Smooth muscle cell of the brain vasculature (primary cell): Measurements from ENCODE around the gene RNF157.
"Not testable (repeated sequence)": the region's sequence is repeated elsewhere in the genome, so short reads cannot be mapped to it uniquely, and the experiment has no call there.

Experiments
- DNase-seq: peaks from one replicate; pipeline ENCODE4 v3.0.0-alpha.2; 2012; ENCODE audit warnings: low read depth, low spot score

RNF157 gene

DNA sequence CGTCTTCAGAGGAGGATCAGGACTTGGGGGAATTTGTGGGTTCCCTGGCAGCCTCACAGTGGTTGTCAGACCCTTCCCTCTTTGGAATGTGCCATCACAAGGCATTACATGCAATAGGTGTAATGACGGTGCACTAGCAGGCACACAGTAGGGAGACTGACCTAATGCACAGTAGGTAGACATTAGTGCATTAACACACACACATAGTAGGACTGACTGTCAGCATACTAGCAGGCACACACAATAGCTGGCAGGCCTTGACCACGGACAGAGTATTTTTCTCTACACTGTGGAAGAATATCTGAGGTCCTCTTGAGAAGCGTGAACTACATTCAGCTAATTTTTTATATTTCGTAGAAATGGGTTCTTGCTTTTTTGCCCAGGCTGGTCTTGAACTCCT, 14.0 kb upstream of the RNF157 start:
- no peak for DNase-seq

DNA sequence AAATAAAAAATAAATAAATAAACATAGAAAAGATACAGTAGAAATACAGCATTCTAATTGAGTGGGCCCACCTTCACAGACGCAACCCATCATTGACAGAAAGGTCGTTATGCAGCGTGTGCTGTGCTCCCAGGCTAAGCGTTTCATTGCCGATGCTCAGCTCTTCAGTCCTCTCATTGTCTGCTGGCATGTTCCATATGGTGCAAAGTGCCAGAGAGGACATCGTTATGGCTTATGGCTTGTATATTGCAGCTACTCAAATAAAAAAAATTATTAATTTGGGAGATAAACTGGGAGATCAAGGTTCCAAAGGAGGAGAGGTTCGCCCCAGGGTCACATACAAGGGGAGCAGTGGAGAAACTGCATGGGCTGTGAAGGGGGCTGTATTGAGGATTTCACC, 13.5 kb upstream of the RNF157 start:
- no peak for DNase-seq

DNA sequence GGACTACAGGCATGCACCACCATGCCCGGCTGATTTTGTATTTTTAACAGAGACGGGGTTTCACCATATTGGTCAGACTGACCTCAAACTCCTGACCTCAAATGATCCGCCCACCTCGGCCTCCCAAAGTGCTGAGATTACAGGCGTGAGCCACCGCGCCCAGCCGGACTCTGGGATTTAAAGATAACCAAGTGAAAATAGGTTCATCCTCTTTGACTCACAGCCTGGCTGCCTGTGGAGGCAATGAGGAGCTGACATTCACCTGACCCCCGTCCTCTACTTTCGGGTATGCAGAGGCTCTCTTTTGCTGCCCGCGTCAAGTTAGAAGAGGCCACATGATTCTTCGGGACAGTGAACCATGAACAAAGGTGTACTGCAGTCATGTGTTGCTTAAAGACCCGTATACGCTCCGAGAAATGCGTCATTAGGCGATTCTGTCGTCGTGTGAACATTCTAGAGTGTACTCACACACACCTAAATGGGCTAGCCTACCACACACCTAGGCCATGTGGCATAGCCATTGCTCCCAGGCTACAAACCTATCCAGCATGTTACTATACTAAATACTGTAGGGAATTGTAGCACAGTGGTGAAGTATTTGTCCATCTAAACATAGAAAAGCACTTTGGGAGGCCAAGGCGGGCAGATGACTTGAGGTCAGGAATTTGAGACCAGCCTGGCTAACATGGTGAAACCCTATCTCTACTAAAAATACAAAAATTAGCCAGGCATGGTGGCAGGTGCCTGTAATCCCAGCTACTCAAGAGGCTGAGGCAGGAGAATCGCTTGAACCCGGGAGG, 12.9 kb upstream of the RNF157 start:
- DNase-seq, result not testable (repeated sequence)

DNA sequence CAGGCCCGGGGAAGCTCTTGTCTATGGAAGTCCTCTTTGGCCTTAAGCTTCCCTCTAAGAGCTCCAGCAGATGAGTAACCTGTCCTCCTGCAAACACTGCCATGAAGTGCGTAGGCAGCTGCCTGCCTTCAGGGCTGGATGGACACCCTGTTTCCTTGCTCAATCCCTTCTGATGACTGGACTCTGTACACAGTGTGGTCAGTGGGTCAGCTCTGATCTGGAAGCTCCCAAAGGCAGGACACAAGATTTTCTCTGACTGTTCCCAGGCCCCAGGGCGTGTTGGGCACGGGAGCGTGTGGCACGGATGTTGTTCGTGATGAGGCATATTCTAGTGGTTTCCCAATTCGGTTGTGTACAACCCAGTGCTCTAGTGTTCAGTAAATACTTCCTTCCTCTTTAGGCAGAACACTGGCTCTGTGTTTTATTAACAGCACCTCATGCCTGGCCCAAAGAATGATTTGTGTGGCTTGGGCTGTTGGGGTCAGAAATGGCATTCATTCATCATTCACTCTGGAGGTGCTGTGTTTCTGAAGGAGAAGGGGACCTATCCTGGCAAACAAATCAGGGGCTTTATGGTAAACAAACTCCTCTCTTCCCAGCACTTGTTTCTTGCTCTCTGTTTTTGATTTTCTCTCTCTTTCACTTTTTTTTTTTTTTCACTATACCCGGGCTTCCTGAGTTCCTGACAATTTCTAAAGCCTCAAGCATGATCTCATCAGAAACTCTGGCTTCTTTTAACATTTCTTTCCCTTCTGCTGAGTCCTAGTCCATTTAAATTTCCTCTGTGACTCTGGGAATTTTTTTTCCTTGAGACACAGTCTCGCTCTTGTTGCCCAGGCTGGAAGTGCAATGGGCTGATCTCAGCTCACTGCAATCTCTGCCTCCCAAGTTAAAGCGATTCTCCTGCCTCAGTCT, 12.0 kb upstream of the RNF157 start:
- no peak for DNase-seq

DNA sequence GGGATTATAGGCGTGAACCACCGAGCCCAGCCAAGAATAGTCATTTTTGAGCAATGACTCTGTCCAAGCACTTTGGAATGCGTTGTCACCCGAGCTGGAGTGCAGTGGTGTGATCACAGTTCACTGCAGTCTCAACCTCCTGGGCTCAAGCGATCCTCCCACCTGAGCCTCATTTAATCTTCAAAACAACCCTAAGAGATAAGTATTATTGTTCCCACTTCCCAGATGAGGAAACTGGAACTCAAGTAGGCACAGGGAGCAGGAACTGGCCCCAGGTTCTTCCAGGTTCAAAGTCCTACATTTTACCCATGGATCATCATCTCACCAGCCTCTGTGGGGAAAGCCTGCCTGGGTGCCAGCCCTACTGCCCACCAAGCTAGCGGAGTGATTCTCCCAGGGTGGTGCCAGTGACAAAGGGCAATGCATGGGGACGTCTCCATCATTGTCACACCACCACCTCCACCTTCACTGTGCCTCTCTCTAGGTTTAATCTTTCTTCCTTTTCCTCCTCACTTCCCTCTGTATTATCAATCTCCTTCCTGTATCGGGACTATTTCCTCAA, 11.3 kb upstream of the RNF157 start:
- DNase-seq, result no peak

DNA sequence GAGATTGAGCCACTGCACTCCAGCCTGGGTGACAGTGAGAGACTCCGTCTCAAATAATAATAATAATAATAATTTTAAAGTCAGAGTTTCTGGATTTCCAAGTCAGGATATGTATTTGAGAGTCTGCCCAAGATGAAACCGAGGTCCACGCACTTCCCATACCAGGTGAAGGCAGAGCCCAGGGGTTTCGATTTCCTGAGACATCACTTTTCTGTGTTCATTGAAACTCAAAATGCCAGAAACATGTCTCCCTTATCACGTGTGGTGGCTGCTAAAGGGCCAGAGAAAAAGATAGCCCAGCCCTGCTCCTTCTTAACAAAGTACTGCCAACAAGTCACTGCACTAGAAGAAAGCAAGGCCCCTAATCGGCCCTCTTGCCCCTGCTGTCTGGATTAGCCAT, 9.8 kb upstream of the RNF157 start:
- no peak for DNase-seq

DNA sequence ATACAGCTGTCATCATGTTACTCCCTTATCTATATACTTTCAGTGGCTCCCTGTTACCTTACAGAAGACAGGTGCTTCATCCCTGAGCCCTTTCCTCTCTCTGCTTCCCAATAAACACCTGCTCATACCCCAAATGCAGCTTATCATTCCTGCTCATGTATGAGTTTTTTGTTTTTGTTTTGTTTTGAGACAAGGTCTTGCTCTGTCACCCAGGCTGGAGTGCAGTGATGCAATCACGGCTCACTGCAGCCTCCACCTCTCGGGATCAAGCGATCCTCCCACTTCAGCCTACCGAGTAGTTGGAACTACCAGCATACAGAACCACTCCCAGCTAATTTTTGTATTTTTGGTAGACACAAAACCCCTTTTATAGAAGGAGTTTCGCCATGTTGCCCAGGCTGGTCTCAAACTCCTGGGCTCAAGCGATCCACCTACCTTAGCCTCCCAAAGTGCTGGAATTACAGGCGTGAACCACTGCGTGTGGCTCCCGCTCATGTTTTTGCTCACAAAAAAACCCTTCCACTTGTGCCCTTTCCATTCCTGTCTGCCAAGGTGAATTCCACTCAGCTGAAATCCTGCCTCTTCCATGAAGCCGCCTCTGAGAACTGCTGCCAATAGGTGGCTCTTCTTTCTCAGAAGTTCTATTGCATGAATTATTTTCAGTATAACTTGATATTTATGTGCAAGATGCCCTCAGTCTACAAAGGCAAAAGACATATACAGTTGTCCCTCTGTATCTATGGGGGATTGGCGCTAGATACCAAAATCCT, 7.9 kb upstream of the RNF157 start:
- no peak for DNase-seq

DNA sequence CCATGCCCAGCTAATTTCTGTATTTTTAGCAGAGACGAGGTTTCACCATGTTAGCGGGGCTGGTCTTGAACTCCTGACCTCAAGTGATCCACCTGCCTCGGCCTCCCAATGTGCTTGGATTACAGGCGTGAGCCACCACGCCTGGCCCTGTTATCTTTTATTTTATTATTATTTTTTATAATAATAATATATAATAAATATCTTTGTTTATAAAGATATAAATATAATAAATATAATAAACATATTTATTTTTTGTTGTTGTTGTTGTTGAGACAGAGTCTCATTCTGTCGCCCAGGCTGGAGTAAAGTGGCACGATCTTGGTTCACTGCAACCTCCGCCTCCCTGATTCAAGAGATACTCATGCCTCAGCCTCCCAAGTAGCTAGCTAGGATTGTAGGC, 7.0 kb upstream of the RNF157 start:
- no peak for DNase-seq

DNA sequence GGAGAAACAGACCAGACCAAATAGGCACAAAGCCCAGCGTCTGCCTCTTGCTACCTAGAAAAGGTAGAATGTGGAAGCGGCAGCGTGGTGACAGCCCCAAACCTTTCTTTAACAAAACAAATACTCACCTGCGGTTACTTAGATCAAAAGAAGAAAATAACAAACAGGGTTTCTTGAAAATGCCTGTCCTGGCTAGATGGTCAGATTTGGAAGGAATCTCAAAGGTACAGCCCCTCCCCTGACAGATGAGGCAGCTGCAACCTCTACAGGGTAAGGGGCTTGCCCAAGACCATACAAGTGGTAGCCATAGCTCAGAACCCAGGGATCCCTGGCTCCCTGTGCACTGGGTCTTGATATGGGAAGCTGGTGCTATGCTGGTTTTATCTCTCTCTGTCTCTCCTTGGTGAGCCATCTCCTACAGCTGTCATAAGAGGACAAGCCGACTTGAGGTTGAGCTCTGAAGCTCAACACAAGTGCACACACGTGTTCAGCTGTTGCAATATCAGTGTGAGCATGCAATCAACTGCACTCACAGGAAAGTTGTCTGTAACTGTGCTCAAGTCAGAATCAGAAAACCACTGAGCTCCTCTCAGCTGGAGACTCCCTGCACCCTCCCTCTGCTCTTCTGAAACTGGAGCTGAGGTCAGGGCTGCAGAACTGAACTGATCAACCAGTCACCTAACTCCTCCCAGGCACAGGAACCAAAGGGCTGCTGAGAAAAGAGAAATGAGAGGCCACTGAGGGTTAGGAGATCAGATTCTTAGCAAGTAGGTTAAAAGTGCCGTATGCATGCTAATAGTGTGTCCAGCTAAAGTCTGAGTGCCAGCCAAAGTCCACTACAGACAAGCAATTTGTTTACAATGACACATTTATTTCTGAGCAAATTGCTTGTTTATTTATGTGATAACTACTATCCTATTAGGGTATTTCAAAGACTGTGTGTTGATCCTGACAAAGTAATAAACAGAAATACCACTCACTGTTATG, 6.1 kb upstream of the RNF157 start:
- DNase-seq, result peak; percentile 49

DNA sequence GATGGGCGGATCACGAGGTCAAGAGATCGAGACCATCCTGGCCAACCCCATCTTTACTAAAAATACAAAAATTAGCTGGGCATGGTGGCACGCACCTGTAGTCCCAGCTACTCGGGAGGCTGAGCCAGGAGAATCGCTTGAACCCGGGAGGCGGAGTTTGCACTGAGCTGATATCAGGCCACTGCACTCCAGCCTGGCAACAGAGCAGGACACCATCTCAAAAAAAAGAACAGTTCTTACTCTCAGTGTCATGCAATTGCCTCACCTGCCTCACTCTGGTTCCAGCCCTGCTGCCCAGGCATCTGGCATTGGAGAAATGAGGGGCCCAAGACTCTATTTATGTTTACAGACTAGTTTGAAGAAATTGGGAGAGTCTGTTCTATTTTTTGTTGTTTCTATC, 4.4 kb upstream of the RNF157 start:
- DNase-seq, result not testable (repeated sequence)

DNA sequence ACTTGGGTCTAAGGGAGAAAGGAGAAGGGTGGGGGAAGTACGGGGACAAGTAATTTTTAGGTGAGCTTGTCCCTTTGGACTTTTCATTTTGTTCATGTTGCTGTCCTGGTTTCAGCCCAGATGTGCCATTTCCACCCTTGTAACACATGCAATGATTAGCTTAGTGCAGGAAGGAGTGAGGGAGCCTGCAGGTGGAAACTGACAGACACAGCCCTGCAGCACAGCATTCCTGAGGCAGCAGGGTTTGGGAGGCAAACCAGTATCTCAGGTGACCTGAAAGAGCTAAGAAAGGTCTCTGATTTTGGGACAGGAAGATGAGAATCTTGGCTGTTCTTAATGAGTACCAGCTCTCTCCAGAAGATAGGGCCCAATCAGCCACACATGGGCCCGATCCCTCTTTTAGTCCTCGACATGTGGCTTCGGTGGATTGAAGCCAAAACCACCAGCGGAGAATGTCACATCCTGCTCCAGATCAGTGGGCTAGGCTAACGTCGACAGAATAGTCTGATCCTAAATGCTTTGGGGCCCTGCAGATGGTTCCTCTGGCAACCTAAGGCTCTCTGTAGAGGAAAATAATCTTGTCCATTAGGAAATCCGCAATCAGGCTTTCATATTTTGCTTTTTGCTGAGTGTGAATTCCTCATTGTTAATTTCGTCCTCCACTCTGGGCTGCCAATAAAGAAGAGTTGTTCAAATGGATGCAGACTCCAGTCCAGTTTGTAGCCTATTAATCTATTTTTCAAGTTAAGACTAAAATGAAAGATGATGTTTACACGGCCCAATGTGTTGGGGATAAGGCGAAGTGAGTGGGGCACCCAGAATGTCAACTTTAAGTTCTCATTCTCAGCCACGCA, 3.8 kb upstream of the RNF157 start:
- no peak for DNase-seq

DNA sequence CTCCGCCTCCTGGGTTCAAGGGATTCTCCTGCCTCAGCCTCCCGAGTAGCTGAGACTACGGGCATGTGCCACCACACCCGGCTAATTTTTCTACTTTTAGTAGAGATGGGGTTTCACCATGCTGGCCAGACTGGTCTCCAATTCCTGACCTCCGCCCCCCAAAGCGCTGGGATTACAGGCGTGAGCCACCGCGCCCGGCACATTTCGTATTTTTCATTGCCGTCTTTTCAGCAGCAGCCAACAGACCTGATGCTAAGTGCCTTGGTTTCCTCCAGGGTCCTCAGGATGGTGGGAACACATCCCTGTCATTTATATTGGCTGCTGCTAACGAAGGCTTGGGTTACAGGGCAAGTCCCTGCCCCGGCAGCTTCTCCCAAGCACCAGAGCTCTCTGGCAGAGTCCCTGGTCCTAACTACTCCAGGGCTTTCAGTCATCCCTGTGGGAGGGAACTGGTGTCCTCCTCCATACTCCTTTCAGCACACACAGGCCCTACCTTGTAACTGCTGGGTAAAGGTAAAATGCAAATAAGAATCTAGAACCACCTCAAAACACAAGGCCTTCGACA, 1.5 kb upstream of the RNF157 start:
- DNase-seq, result no peak

DNA sequence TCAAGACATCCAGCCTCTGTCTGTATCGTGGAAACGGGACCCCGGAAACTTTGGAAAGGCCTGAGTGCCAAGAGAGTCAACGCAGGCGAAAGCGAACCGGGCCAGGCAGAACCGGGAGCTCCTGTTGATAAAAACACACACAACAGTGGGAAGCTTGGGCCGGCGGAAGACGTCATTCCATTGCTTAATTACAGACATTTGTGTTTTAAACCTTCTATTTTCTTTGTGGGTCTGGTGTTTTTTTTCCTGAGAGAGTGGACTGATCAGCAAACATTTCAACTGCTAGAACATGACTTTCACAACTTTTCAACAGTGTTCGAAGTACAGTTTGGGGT, 878 bp upstream of the RNF157 start:
- DNase-seq, result no peak

DNA sequence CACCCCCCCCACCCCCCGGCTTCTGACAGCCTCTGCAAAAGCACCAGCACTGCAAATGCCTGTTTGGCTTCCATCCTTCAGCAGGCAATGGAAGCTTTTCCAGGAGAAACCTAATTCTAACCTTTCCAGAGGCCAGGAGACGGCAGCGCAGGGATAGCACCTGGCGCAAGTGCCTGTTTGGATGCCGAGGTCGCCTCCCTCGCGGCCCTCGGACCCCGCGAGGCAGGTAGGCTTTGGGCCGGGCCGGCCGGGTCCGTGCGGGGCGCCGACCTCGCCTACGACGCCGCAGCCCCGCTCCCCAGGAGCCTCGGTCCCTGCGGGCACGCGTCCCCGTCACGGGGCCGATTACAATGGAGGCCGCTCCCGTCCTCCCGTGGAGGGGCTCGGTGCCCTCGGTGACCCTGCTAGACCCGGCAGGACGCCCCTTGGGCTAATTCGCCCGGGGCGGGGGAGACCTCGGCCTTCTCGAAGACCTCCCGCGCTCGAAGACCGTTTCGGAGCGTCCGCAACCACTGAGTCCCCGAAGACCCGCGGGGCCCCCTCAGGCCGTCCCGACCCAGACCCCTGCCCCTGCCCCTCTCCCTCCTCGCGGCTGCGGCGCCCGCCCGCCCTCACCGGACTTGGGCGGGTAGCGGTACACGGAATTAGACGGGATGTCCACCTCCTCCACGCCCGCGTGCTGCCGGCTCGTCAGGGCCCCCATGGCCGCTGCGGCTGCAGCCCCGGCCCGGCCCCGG, 587 bp downstream of the RNF157 start:
- no peak for DNase-seq

DNA sequence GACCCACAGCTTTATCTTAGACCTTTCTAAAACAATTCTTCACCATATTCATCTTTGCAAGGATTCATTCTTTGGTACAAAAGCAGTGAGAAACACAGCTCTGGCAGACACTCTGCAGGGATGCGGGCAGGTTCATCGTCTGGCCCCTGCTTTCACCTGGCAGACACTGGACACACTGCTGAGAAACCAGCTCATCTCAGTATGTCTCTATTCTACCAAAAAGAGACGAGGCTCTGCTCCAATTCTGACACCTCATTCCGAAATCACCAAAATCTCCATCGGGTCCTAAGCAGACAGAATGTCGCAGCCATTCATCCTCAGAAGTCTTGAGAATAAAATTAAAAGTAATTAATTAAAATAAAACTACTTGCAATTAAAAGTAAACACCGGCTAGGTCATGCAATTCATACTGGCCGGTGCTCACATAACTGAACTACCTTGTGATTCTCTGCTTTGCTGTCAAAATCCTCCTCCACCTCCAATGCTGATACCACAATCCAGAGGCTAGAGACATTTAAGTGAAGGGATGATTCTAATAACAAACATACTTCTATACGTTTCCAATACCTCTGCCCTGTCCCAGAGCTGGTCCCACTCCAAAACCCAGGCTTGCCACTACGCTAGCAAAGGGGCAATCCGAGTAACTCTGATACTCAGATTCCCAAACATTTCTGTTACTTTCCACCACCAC, 1.3 kb downstream of the RNF157 start:
- DNase-seq, result no peak

DNA sequence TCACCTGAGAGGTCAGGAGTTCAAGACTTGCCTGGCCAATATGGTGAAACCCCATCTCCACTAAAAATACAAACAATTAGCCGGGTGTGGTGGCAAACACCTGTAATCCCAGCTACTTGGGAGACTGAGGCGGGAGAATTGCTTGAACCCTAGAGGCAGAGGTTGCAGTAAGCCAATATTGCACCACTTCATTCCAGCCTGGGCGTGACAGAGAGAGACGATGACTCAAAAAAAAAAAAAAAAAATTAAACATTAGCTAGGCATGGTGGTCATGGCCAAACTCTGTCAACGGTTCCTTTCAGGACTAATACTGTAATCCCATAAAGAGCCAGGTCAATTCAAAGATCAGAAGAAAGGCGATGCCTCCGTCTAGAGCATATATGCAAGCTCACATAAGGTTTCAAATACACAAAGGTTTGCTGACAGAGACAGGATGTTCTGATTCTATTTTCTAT, 2.4 kb downstream of the RNF157 start:
- no peak for DNase-seq

DNA sequence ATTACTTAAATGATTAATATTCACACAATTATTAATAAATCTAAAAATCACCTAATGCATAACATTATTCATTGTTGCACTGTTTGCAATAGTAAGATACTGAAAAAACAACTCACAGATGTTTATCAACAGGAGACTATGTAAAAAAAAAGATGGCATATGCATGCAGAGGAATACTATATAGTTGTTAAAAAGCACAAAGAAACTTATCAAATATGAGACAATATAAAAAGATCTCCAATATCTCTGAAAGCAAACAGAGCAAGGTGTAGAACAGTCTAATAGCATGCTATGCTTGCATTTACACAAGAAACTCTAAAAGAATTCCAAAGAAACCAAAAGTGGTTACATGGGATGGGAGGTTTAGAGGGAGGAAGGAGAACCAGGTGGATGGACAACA, 3.7 kb downstream of the RNF157 start:
- DNase-seq, result no peak

DNA sequence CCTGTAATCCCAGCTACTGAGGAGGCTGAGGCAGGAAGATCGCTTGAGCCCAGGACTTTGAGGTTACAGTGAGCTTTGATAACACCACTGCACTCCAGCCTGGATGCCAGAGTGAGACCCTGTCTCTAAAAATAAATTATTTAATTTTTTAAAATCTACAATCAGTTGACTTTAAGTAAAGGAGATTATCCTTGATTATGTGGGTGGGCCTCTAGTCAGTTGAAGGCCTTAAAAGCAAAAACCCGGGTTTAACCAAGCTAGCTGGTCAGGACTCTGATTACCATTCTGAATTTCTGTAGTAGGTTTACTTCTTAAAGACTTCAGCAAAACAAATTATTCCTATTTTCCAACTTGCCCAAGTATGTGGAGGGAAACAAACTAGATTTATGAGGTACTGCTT, 4.4 kb downstream of the RNF157 start:
- no peak for DNase-seq
